ENCODE results near the gene SIPA1L2. TPM values are rescaled to one million over a fixed set of nuclear protein-coding genes. Genes with fewer than 3 reads are reported as not detected.

The SIPA1L2 gene
- total RNA-seq, 1 experiment from 2014 or later: 12.5 TPM

DNA sequence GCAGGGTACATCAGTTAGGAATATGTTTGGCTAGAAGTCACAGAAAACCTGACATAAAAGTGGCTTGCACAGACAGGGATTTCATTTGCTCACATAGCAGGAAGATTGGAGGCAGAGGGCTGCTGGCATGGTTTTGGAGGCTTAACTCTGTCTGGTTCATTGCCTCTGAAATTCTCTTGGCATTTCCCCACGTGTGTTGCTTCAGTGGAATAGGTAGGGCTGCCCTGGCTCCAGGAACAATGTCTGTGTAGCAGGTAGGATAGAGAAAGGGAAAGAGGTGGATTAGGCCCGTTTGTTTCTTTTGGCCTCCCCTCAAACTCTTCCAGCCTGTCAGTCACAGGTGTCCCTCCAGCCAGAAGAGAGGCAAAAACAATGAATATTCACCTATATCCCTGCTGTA lies 20.5 kb upstream of the SIPA1L2 start:
- BruUV-seq (replicated peaks): no TSS peak
- Histone ChIP-seq H3K4me1 (ENCODE audit: control insufficient read depth in 1 of 2, insufficient read depth in 2 of 2, low read length in 2 of 2) (no peaks in the 10 kb centered on the region), H3K79me2 (ENCODE audit: insufficient read depth, low read length) (no peaks in the 10 kb centered on the region), H3K4me2 (ENCODE audit: low read length) (no peak overlapping the region), H3K9me3 (ENCODE audit: control insufficient read depth in 1 of 2, insufficient read depth in 1 of 2, low read depth in 1 of 2, low read length in 2 of 2) (no peaks in the 10 kb centered on the region), H3K27me3 (ENCODE audit: insufficient read depth, low read length) (no peaks in the 10 kb centered on the region), H3K27ac (ENCODE audit: low read depth, low read length) (no peak overlapping the region), H3K4me3 (replicated peaks in 1 of 2; ENCODE audit: low read depth in 1 of 2, low read length in 2 of 2) (no peak overlapping the region), H4K20me1 (ENCODE audit: insufficient read depth) (no peaks in the 10 kb centered on the region), H3K36me3 (ENCODE audit: control insufficient read depth in 1 of 2, insufficient read depth in 2 of 2, low read length in 2 of 2) (no peaks in the 10 kb centered on the region), H3K9ac (ENCODE audit: low read length) (no peak overlapping the region), H3K9me2 (ENCODE audit: insufficient read depth) (no peaks in the 10 kb centered on the region), H2AFZ (ENCODE audit: low read depth, low read length, poor library complexity, severe bottlenecking) (no peak overlapping the region)
- TF ChIP-seq CEBPB (IDR thresholded peaks at IDR 0.05; ENCODE audit: low read depth) (no peak), JUND (IDR thresholded peaks at IDR 0.05) (no peak), YY1 (IDR thresholded peaks at IDR 0.05; ENCODE audit: extremely low read depth, insufficient replicate concordance, low read depth, low read length) (no peak), POLR2A (IDR thresholded peaks at IDR 0.05; ENCODE audit: borderline replicate concordance, extremely low read depth, insufficient read depth, insufficient read length) (no peak), CBX3 (IDR thresholded peaks at IDR 0.05; ENCODE audit: low read depth) (no peak), ELF1 (IDR thresholded peaks at IDR 0.05; ENCODE audit: borderline replicate concordance, low read depth) (no peak), ZNF274 (IDR thresholded peaks at IDR 0.05; ENCODE audit: low read depth, low read length) (no peak), SP1 (IDR thresholded peaks at IDR 0.05; ENCODE audit: low read depth) (no peak), TCF7L2 (IDR thresholded peaks at IDR 0.05; ENCODE audit: borderline replicate concordance, extremely low read depth, insufficient read depth, insufficient read length) (no peak), FOSL1 (IDR thresholded peaks at IDR 0.05; ENCODE audit: low read depth) (no peak), EGR1 (IDR thresholded peaks at IDR 0.05; ENCODE audit: low read depth) (no peak), POLR2AphosphoS5 (IDR thresholded peaks at IDR 0.05; ENCODE audit: low read depth, low read length) (no peak)
- TF ChIP-seq, protein P1, sequence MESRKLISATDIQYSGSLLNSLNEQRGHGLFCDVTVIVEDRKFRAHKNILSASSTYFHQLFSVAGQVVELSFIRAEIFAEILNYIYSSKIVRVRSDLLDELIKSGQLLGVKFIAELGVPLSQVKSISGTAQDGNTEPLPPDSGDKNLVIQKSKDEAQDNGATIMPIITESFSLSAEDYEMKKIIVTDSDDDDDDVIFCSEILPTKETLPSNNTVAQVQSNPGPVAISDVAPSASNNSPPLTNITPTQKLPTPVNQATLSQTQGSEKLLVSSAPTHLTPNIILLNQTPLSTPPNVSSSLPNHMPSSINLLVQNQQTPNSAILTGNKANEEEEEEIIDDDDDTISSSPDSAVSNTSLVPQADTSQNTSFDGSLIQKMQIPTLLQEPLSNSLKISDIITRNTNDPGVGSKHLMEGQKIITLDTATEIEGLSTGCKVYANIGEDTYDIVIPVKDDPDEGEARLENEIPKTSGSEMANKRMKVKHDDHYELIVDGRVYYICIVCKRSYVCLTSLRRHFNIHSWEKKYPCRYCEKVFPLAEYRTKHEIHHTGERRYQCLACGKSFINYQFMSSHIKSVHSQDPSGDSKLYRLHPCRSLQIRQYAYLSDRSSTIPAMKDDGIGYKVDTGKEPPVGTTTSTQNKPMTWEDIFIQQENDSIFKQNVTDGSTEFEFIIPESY (IDR thresholded peaks at IDR 0.05; ENCODE audit: extremely low read depth, insufficient replicate concordance, low read length): no peak
- TF ChIP-seq, protein P2, sequence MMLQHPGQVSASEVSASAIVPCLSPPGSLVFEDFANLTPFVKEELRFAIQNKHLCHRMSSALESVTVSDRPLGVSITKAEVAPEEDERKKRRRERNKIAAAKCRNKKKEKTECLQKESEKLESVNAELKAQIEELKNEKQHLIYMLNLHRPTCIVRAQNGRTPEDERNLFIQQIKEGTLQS (IDR thresholded peaks at IDR 0.05): no peak
- TF ChIP-seq, protein P3, sequence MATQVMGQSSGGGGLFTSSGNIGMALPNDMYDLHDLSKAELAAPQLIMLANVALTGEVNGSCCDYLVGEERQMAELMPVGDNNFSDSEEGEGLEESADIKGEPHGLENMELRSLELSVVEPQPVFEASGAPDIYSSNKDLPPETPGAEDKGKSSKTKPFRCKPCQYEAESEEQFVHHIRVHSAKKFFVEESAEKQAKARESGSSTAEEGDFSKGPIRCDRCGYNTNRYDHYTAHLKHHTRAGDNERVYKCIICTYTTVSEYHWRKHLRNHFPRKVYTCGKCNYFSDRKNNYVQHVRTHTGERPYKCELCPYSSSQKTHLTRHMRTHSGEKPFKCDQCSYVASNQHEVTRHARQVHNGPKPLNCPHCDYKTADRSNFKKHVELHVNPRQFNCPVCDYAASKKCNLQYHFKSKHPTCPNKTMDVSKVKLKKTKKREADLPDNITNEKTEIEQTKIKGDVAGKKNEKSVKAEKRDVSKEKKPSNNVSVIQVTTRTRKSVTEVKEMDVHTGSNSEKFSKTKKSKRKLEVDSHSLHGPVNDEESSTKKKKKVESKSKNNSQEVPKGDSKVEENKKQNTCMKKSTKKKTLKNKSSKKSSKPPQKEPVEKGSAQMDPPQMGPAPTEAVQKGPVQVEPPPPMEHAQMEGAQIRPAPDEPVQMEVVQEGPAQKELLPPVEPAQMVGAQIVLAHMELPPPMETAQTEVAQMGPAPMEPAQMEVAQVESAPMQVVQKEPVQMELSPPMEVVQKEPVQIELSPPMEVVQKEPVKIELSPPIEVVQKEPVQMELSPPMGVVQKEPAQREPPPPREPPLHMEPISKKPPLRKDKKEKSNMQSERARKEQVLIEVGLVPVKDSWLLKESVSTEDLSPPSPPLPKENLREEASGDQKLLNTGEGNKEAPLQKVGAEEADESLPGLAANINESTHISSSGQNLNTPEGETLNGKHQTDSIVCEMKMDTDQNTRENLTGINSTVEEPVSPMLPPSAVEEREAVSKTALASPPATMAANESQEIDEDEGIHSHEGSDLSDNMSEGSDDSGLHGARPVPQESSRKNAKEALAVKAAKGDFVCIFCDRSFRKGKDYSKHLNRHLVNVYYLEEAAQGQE (IDR thresholded peaks at IDR 0.05; ENCODE audit: low read depth): no peak
- CTCF ChIA-PET: no interaction called here
- POLR2A ChIA-PET: no interaction called here
- intact Hi-C loops (cut with micrococcal nuclease): no loop called here
- ATAC-seq (no peak), DNase-seq (ENCODE audit: low read depth, low spot score) (no peak)
- RAD21 ChIA-PET (ENCODE audit: low non-redundant PET in 1 of 2, low total read pairs in 2 of 2, uncharacterized antibody in 2 of 2, unreplicated experiment in 2 of 2): no interaction called here

Data from HCT116 (cell line).